IPS DF 4.7 (cell line): Measurements from ENCODE around the gene CCDC184.

ENCODE experiments used
- DNase-seq: peaks from one replicate; pipeline ENCODE4 v3.0.0-alpha.2; 2013; ENCODE audit warnings: low spot score; ENCODE audit errors: extremely low read depth

CCDC184 gene

GRCh38 chr12:48179466-48179865 lies 4.0 kb upstream of the CCDC184 start:
- DNase-seq: no peak

- DNase-seq: no peak
Measured at GRCh38 chr12:48180424-48180823, 3.0 kb upstream of the CCDC184 start.

- DNase-seq: no peak
Measured at GRCh38 chr12:48180857-48181495, 2.5 kb upstream of the CCDC184 start.

GRCh38 chr12:48182631-48183030 lies 813 bp upstream of the CCDC184 start:
- DNase-seq: no peak

- DNase-seq: no peak
Measured at GRCh38 chr12:48183876-48184548, 568 bp downstream of the CCDC184 start.

GRCh38 chr12:48184549-48184922 lies 1.1 kb downstream of the CCDC184 start:
- no peak for DNase-seq

GRCh38 chr12:48185181-48185919 lies 1.9 kb downstream of the CCDC184 start:
- no peak for DNase-seq

- no peak for DNase-seq
Measured at GRCh38 chr12:48187916-48188695, 4.7 kb downstream of the CCDC184 start.

- no peak for DNase-seq
Measured at GRCh38 chr12:48189331-48190125, 6.1 kb downstream of the CCDC184 start.

GRCh38 chr12:48191096-48191495 lies 7.7 kb downstream of the CCDC184 start:
- no peak for DNase-seq

- DNase-seq: no peak
Measured at GRCh38 chr12:48192861-48193260, 9.4 kb downstream of the CCDC184 start.

- no peak for DNase-seq
Measured at GRCh38 chr12:48193623-48194022, 10.2 kb downstream of the CCDC184 start.

- DNase-seq: no peak
Measured at GRCh38 chr12:48194799-48195201, 11.4 kb downstream of the CCDC184 start.

GRCh38 chr12:48197549-48197970 lies 14.1 kb downstream of the CCDC184 start:
- no peak for DNase-seq

- peak; percentile 96 for DNase-seq
Measured at GRCh38 chr12:48197971-48198671, 14.7 kb downstream of the CCDC184 start.

GRCh38 chr12:48198672-48198971 lies 15.2 kb downstream of the CCDC184 start:
- no peak for DNase-seq

GRCh38 chr12:48198985-48199384 lies 15.5 kb downstream of the CCDC184 start:
- DNase-seq: no peak

- no peak for DNase-seq
Measured at GRCh38 chr12:48199774-48200221, 16.4 kb downstream of the CCDC184 start.

GRCh38 chr12:48201091-48201490 lies 17.6 kb downstream of the CCDC184 start:
- no peak for DNase-seq

- no peak for DNase-seq
Measured at GRCh38 chr12:48201516-48201915, 18.1 kb downstream of the CCDC184 start.
